Activated CD4-positive, alpha-beta T cell treated with anti-CD3 and anti-CD28 coated beads, Interleukin-2, amount 50 U/mL, for 48 hours (primary cell): Measurements from ENCODE around the gene PMS1.
"Not testable (repeated sequence)": the region's sequence is repeated elsewhere in the genome, so short reads cannot be mapped to it uniquely, and the experiment has no call there.

Source experiments
- DNase-seq, 2 experiments: peaks; one replicate each; pipeline ENCODE4 v3.0.0-alpha.2; 2020

Gene PMS1

GRCh38 chr2:189866296-189866695, 82.0 kb downstream of the PMS1 start:
- DNase-seq = no peak

DNA sequence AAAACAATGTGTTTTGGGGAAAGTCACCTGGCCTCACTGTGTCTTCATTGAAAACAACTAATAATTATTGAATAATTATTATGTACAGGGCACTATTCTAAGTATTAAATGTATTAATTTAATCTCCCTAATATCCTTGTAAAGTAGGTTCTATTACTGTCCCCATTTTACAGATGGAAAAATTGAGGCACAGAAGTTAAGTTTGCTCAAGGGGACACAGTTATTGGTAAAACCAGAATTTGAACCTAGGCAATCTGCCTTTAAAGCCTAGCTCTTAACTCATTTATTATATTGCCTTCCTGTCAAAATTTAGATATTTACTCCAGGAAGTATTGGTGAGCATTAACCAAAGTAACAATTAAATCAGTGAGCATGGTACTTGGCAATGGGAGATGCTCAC, 84.6 kb downstream of the PMS1 start:
- no peak for DNase-seq

GRCh38 chr2:189870381-189871085, 86.3 kb downstream of the PMS1 start:
- no peak for DNase-seq

GRCh38 chr2:189873696-189874095, 89.4 kb downstream of the PMS1 start:
- DNase-seq = no peak

GRCh38 chr2:189874586-189875320, 90.5 kb downstream of the PMS1 start:
- DNase-seq = no peak

GRCh38 chr2:189876271-189876670, 92.0 kb downstream of the PMS1 start:
- DNase-seq = no peak

DNA sequence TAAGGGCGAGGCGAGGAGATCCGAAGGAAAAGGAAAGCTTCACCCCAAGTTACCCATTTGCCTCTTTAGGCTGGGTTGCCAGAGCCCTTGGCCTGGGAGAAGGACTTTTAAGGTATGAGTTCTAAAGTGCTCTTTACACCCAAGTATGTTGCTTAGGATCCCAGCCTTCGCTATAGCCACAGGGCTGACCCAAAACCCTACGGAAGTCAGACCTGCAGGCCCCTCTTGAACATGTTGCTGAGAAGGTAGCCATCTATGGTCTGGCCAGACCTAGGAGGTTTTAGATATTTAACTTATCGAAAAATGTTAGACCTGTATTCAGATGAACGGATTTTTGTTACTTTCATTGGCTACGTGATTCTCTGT, 95.4 kb downstream of the PMS1 start:
- DNase-seq = no peak

DNA sequence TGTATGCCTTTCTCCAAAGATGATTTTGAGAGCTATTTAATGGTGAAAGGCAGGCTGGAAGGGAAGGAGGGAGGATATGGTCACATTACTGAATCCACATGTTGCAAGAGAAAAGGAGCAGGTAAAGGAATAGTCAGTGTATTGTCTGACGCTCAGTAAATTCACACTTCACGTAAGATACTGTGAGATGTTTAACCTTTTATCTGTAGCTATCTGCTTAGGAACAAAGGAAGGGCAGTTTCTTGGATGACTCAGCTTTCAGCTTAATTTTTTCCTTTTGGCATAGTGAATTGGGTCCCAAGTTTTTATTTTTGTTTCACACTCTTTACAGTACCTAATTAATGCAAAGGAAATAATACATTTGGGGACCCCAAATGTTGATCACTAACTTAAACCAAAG, 96.2 kb downstream of the PMS1 start:
- no peak for DNase-seq

- DNase-seq = no peak
Observed at GRCh38 chr2:189880832-189881492, 96.7 kb downstream of the PMS1 start.

DNA sequence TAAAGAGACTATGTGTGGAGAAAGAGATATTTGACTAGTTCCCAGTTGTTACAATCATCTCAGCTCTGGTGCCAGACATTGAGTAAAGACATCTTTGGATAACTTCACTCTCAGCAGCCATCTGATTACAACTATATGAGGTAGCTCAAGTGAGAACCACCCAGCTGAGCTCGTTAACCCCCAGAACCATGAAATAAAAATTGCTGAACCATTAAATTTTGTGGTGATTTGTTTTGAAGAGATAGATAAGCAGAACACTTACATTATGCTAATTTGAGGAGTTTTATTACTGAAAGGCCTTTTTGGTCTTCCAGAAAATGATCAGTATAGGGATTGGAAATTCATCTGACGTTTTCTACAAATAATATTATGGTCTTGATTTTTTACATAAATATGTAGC, 101.1 kb downstream of the PMS1 start:
- DNase-seq = no peak

GRCh38 chr2:189892546-189893294, 108.5 kb downstream of the PMS1 start:
- DNase-seq = not testable (repeated sequence)

GRCh38 chr2:189896809-189897208, 112.6 kb downstream of the PMS1 start:
- DNase-seq = no peak

- DNase-seq = no peak
Observed at GRCh38 chr2:189899101-189899500, 114.9 kb downstream of the PMS1 start.

DNA sequence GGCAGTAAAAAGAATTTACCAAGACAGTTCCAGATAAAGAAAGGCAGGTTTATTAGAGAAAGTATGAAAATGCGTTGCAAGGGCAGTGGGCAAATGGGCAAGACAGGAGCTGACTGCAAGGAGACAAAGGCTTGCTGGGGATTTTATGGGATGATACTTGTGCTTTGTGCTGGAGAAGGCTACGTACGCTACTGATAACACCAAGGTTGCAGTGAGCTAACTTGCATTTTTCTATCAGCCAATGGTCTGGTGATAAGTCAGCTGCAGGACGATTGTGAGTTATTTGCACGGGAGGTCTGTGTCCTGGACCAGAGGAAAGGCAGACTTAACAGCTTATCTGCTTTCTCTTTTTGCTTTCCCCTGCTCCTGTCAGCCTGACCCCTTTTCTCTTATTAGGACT, 116.5 kb downstream of the PMS1 start:
- no peak for DNase-seq

GRCh38 chr2:189901664-189902063, 117.4 kb downstream of the PMS1 start:
- no peak for DNase-seq

- no peak for DNase-seq
Observed at GRCh38 chr2:189913821-189914220, 129.6 kb downstream of the PMS1 start.

- DNase-seq = no peak
Observed at GRCh38 chr2:189916651-189917050, 132.4 kb downstream of the PMS1 start.
